ENCODE results near the gene SSBP2.

DNA sequence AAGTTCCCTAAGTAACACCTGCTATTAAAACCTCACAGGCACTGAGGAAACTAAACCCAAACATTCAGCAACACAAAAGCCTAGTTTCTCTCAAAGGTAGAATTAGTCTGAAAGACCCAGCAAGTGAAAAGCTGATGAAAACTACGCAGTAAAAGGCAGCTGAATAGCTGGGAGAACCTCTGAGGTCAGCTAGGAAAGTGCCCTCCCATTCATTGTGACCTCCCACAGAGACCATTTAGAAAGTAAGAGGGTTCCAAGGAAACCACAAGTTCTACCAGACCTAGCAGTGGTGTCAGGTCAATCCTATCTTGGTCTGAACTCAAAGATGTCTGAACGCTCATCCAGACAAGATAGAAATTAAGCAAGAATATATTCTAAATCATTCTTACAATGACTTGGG, 144.7 kb downstream of the SSBP2 start:
- TF ChIP-seq, protein P1, sequence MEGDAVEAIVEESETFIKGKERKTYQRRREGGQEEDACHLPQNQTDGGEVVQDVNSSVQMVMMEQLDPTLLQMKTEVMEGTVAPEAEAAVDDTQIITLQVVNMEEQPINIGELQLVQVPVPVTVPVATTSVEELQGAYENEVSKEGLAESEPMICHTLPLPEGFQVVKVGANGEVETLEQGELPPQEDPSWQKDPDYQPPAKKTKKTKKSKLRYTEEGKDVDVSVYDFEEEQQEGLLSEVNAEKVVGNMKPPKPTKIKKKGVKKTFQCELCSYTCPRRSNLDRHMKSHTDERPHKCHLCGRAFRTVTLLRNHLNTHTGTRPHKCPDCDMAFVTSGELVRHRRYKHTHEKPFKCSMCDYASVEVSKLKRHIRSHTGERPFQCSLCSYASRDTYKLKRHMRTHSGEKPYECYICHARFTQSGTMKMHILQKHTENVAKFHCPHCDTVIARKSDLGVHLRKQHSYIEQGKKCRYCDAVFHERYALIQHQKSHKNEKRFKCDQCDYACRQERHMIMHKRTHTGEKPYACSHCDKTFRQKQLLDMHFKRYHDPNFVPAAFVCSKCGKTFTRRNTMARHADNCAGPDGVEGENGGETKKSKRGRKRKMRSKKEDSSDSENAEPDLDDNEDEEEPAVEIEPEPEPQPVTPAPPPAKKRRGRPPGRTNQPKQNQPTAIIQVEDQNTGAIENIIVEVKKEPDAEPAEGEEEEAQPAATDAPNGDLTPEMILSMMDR (IDR thresholded peaks at IDR 0.05), result no peak
- no peak for TF ChIP-seq POLR2A (IDR thresholded peaks at IDR 0.05)
